SKM-1 treated with dmso at 0.1 percent for 144 hours (cell line): ENCODE measurements around the gene MUC6.

Source experiments
- DNase-seq: peaks from one replicate; lab custom pipeline; 2025; ENCODE audit not compliant: unreplicated experiment; lab: John Stamatoyannopoulos, UW

MUC6 gene

DNA sequence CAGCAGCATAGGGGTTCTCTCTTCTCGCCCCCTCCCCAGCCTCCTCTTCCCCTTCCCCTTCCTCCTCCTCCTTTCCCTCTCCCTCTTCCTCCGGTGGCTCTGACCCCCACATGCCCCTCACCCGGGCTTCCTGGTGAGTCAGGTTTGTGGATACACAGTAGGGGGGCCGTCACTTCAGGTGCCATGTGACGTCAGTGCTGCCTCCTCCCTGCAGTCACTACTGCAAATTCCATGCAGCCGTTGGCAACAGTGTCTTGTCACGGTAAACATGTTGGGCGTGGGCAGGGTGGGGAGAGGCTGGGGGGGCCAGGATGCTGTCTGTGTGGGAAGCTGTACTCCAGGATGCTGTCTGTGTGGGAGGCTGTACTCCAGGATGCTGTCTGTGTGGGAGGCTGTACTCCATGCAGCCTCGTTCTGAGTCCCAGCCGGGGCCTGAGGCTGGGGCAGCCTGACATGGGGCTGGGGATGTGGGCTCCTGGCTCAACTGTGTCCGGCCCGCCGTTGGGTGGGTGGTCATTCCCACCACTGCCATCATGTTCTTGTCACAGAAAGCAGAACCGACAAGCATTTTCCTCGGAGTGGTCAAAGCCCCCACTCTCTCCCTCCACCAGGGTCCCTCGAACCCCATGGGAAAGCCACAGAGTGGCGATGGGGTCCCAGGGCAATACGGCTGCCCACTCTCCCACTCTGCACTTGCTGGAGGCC lies 35.8 kb upstream of the MUC6 start:
- no peak for DNase-seq

GRCh38 chr11:1071571-1072115 lies 35.1 kb upstream of the MUC6 start:
- DNase-seq: no peak

DNA sequence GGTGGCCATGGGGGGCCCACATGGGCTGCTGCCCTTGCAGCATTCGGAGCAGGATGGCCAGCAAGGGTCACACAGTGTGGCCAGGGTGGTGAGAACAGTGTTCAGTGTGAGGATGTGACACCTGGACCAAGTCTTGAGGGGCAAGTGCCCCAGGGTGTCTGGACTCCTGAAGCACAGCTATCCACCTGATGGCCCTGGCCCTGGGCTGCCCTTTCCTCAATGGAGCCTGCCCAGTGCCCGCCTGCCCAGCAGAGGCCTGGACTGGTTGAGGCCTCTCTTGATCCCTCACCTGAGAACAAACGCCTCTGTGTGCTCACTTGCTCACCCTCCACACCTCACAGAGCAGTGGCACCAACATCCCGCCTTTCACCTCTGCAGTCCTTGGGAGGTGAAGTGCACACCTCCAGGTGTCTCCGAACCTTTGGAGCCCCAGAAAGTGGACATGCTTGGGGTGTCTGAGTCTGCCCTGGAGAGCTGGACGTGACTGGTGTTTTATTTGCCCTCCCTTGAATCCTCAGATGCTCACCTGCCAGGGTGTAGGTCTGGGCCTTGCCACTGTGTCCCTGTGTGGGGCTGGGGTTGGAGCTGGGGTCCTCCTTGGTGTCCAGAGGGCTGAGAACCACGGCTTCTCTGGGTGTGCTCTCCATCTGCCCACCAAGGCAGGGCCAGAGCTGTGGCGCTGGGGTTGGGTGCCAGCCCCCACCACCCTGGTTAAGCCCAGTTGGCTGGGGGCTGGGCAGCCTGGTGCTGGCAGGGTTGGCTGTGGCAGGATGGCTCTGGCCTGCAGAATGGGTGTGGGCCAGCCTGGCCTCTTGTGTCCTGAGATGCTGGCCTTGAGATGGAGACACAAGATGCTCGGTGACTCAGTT lies 34.3 kb upstream of the MUC6 start:
- DNase-seq: no peak

DNA sequence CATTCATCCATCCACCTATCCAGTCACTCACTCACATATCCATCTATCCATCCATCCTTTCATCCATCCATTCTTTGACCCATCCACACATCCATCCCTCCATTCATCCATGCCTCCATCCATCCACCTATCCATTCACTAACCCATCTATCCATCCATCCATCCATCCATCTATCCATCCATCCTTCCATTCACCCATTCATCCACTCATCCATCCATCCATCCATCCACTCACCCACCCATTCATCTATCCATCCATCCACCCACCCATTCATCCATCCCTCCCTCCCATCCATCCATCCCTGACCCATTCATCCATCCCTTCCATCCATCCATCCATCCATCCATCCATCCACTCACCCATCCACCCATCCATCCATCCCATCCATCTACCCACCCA lies 33.2 kb upstream of the MUC6 start:
- DNase-seq: no peak

DNA sequence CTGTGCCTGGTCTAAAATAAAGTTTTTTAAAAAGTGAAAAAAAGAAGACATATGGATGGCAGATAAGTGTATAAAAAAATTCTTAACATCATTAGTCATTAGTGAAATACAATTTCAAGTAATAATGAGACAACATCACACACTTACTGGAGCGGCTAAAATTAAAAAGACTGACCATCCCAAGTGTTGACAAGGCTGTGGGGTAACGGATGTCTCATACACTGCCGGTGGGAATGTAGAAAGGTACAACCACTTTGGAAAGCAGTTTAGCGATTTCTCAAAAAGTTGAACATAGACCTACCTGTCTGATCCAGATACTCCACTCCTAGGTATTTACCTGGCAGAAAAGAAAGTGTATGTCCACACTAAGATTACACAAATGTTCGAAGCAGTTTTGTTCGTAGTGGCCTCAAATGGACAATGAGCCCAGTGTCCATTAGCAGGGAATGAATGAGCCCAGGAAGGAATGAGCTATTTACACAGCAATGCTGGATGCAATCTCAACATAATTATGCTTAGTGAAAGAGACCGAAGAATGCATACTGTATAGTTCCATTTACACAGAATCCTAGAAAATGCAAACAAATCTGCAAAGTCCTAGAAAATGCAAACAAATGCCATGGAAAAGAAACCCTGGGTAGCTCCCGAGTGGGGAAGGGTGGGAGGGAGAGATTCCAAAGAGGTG lies 31.4 kb upstream of the MUC6 start:
- no peak for DNase-seq

GRCh38 chr11:1064167-1064566 lies 27.6 kb upstream of the MUC6 start:
- DNase-seq: peak; percentile 18

DNA sequence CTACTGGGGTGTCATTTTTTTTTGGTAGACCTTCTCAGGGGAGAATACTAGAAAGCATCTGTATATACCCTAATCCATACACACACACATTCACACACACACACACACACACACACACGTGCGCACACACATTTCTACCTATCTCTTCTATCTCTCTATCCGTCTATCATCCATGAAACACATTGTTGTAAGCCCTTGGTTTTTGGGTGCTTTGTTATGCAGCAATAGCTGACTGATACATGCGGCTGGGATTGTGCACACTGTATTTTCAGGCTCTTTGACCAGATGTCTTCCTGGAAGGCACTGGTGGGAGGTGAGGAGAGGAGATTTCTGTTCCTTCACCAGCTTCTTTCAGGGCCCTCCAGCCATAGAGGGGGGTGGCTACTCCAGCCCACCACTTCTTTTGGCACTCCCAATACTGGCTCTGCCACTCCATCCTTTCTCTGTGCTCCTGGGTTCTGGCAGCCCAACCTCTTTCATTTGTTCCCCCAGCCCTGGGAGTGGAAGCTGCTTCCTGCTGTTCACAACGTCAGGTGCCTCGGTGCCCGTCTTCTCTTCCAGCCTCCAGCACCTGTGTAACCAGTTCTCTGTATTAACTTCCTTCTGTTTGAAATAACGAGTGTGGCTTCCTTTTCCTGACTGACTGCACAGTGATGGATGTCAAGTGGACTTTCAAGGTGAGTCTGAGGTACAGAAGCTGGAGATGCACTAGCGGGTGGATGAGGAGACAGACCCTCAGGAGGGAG lies 25.7 kb upstream of the MUC6 start:
- DNase-seq: no peak

DNA sequence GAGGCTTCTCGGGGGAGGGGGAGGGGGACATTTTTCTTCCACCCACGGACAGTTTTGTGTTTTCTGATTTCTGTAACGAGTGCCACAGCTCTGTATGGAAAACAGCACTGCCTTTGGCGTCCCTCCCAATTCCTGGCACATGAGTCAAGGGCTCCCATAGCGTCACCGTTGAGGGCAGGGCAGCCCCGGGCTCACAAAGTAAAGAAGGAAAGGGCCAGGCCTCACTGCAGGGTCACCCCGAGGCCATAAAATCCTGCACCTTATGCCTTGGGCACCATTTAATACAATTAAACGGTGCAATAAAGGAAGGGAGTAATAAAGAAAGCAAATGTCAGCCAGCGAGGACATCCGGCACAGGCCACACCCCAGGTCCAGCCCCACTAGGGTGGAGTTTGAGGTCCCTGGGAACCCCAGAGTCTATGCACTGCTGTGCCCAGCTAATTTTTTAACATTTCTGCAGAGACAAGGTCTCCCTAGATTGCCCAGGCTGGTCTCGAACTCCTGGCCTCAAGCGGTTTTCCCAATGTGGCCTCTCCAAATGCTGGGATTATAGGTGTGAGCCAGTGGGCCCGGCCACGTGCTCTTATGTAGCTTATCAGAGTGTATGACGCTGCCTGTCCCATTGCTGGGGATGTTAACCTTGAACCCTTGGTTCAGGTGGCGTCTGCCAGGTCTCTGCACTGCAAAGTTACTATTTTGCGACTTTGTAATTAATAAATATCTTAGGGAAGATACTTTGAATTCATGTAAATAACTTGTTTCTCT lies 24.5 kb upstream of the MUC6 start:
- DNase-seq: no peak

GRCh38 chr11:1060410-1060809 lies 23.9 kb upstream of the MUC6 start:
- DNase-seq: no peak

DNA sequence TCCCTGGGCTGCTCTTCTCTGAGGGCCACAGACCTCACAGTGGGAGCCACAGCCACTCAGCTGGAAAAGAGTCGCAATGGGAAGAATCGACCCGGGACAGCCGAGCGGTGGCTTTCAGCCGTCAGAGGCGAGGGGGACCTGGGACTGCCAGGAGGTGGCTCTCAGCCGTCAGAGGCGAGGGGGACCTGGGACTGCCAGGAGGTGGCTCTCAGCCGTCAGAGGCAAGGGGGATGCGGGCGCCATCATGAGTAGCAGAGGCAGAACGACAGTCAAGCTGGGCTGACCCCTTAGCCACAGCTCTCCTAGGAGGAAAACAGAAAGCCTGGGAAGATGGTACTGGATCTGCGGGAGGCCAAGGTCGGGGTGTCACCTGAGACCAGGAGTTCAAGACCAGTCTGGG lies 23.2 kb upstream of the MUC6 start:
- no peak for DNase-seq

- no peak for DNase-seq
Observed at GRCh38 chr11:1057806-1058205, 21.3 kb upstream of the MUC6 start.

DNA sequence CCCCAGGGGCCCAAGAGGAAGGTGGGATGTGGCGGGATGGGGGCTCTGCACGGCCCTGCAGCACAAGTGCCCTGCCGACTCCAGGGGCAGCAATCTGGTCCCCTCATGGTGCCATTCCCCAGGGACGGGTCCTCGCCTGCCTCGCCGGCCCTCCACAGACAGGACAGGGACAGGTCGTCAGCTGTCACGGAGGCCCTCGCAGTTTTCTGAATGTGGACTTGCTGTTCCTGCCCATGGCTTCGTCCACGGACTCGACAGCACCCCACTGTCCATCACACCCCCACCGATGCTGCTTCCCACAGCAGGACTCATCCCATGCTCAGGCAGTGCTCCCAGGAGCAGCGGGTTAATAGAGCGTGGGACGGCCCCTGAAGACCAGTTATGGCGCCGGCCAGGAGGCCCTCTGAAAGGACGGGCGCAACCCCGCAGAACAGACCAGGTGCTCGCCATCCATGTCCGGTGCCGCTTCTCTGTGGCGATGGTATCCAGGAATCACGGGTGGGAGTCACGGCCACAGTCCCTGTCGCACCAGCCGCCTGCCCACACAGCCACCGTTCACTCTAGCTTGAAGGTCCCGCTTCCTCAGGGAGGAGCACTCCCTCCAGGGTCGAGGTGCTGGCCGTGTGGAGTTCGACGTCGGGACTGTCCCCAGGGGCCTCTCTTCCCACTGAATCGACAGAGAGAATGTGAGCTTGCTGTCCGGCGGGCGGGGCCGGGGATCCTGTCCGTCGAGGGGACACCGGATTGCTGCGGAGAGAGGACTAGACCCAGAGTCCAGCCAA lies 19.7 kb upstream of the MUC6 start:
- no peak for DNase-seq

- DNase-seq: no peak
Observed at GRCh38 chr11:1055109-1055703, 18.7 kb upstream of the MUC6 start.

DNA sequence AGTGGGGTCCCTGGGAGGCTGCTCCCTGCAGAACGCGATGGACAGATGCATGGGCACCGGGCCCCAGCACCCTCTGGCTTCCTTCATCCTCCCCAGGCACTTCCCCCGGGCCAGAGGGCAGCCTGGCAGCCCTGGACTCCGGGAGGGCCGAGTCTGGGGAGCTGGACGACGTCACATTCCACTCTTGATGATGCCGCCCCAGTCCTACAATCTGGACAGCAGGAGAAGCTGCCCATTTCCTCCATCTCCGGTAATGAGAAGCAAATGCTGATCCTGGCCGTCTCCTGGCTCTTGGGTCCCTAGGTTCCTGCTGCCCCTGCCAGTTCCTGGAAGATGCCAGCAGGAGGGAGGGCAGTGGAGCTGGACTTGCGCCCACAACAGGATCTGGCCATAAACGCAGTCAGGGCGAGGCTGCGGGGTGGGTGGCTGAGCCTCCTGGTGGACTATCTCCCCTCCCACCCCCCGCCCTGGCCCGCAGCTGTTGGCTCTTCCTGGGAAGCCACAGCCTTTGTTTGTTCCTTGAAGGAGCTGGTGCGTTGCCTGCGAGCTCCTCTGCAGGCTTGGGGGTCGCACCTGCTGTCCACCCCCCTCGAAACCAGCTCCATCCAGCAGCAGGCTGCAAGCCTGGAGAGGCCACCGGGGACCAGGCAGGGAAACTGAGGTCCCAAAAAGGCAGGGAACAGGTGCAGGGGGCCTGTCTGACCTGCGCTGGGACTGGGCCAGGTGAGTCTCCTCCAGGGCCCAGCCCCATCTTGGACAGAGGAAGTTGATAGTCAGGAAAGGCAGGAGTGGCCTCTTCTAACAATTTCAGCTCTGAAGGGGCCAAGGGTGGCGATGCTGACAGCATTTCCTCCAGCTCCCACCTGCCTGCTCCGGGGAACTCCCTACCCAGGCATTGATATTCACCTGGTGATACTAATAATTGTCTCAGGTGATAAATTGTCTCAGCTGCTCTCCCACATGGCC lies 17.9 kb upstream of the MUC6 start:
- no peak for DNase-seq

DNA sequence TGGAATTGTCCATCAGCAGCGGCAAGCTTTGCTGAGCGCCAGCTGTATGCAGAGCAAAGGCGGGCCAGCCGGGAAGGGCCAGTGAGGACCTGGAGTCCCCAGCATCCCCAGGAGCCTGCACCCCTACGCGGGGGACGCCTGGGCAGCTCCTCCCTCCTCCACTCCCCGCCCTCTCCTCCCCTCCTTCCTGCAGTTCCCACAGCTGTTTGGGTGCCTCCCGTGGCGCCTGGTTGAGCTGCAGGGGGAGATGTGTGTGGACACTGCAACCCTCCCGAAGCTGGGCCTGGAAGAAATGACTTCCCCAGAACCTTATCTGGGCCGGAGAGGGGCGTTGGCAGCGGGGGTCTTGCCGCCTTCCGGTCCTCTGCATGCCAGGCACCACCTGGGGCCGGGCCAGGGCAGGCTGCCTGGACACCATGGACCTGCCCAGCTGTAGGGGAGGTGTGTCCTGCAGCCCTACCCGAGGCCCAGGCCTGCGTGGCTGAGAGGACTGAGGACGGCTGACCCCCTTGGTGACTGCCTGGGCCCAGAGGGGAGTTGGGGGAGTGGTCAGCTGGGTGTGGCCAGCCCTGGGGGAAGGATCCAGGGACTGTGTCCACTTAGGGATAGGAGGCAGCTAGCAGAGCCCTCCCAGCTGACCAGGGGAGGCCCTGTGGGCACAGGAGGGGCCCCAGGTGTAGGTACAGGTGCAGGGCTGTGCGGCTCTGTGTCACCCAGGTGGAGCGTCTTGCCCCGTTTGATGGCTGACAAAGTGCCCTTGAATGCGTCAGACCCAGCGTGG lies 16.8 kb upstream of the MUC6 start:
- no peak for DNase-seq

GRCh38 chr11:1052133-1053011 lies 15.9 kb upstream of the MUC6 start:
- DNase-seq: no peak
